HCT116 (cell line): ENCODE measurements around the gene CYB561D1. TPM values are rescaled to one million over a fixed set of nuclear protein-coding genes. Genes with fewer than 3 reads are reported as not detected.

Source experiments
- ATAC-seq: fragments of 200-7000 bp; cut with Tn5 transposase; 2 replicates; pipeline ENCODE4 v1.9.1; 2020; ENCODE audit warnings: mild to moderate bottlenecking, moderate library complexity
- BruUV-seq: library from RNA; stranded (reverse); fragments of 400-500 nt; replicated peaks from 2 replicates; lab custom pipeline; 2021; lab: Mats Ljungman, UMichigan
- CTCF ChIA-PET: fragments of 300-600 bp; sonication (Branson Sonifier 250); formaldehyde crosslinking; loops from one replicate; lab custom pipeline; 2021; ENCODE audit warnings: antibody characterized with exemption; lab: Charles Lee
- POLR2A ChIA-PET: fragments of 300-600, 350-600 bp; sonication (Branson Sonifier 250); formaldehyde crosslinking; loops from one replicate; lab custom pipeline; 2021; ENCODE audit warnings: antibody characterized with exemption; lab: Charles Lee
- RAD21 ChIA-PET, 2 experiments: fragments of 300-600 bp; sonication (Branson Sonifier 250); formaldehyde crosslinking; loops; one replicate each; lab custom pipeline; 2023; ENCODE audit warnings: low total read pairs in 2 of 2; ENCODE audit not compliant: uncharacterized antibody in 2 of 2, unreplicated experiment in 2 of 2, low non-redundant PET in 1 of 2; lab: Charles Lee
- DNase-seq: peaks from one replicate; pipeline ENCODE4 v3.0.0-alpha.2; 2010; ENCODE audit warnings: low read depth, low spot score
- H2AFZ ChIP-seq: fragments of 200-600 bp; shearing (Covaris generic), sonication (generic); 2 replicates; pipeline ENCODE4 v1.6.1; 2017; ENCODE audit warnings: low read depth, mixed run types, mixed read lengths, antibody characterized with exemption, low read length; ENCODE audit not compliant: poor library complexity, severe bottlenecking
- H3K27ac ChIP-seq: 2 replicates; pipeline ENCODE4 v1.5.1; 2012; ENCODE audit warnings: low read depth, low read length
- H3K27me3 ChIP-seq: fragments of 200-600 bp; sonication (generic); 2 replicates; pipeline ENCODE4 v1.6.1; 2016; ENCODE audit warnings: mixed run types, low read length, mixed read lengths; ENCODE audit not compliant: insufficient read depth
- H3K36me3 ChIP-seq, 2 experiments: fragments of 200-500 bp in 1 of 2; fragments of 200-600 bp in 1 of 2; sonication (Bioruptor generic) in 1 of 2; sonication (generic) in 1 of 2; 2 replicates each; pipeline versions ENCODE4 v1.5.1 to v1.6.1; 2014 to 2016; ENCODE audit warnings: low read length in 2 of 2, inconsistent platforms in 1 of 2, mixed read lengths in 1 of 2, mixed run types in 1 of 2; ENCODE audit not compliant: insufficient read depth in 2 of 2, control insufficient read depth in 1 of 2
- H3K4me1 ChIP-seq, 2 experiments: fragments of 200-600 bp in 1 of 2; sonication (generic) in 1 of 2; 2 replicates each; pipeline versions ENCODE4 v1.5.1 to v1.6.1; 2012 to 2017; ENCODE audit warnings: low read length in 2 of 2, inconsistent platforms in 1 of 2, mild to moderate bottlenecking in 1 of 2, mixed read lengths in 1 of 2, mixed run types in 1 of 2, moderate library complexity in 1 of 2; ENCODE audit not compliant: insufficient read depth in 2 of 2, control insufficient read depth in 1 of 2
- H3K4me2 ChIP-seq: fragments of 200-600 bp; sonication (generic); 2 replicates; pipeline ENCODE4 v1.6.1; 2017; ENCODE audit warnings: mixed run types, low read length, mixed read lengths
- H3K4me3 ChIP-seq, 2 experiments: fragments of 200-600 bp in 1 of 2; sonication (generic) in 1 of 2; replicated peaks in 1 of 2; 2 replicates each; pipeline ENCODE4 v1.5.1; 2011 to 2016; ENCODE audit warnings: low read length in 2 of 2, control low read depth in 1 of 2, low read depth in 1 of 2, mild to moderate bottlenecking in 1 of 2, mixed read lengths in 1 of 2, mixed run types in 1 of 2
- H3K79me2 ChIP-seq: fragments of 200-600 bp; sonication (generic); 2 replicates; pipeline ENCODE4 v1.6.1; 2017; ENCODE audit warnings: mild to moderate bottlenecking, mixed run types, low read length, moderate library complexity, mixed read lengths; ENCODE audit not compliant: insufficient read depth
- H3K9ac ChIP-seq: fragments of 200-600 bp; sonication (generic); 2 replicates; pipeline ENCODE4 v1.6.1; 2016; ENCODE audit warnings: low read length, mixed read lengths
- H3K9me2 ChIP-seq: fragments of 200-600 bp; sonication (generic), shearing (Covaris generic); 2 replicates; pipeline ENCODE4 v1.6.1; 2017; ENCODE audit warnings: mixed run types, mild to moderate bottlenecking, moderate library complexity; ENCODE audit not compliant: insufficient read depth
- H3K9me3 ChIP-seq, 2 experiments: fragments of 200-500 bp in 1 of 2; fragments of 200-600 bp in 1 of 2; sonication (Bioruptor generic) in 1 of 2; sonication (generic) in 1 of 2; 2 replicates each; pipeline ENCODE4 v1.6.1; 2014 to 2017; ENCODE audit warnings: low read length in 2 of 2, mixed read lengths in 2 of 2, inconsistent platforms in 1 of 2, low read depth in 1 of 2, mild to moderate bottlenecking in 1 of 2, mixed run types in 1 of 2, moderate library complexity in 1 of 2; ENCODE audit not compliant: control insufficient read depth in 1 of 2, insufficient read depth in 1 of 2
- H4K20me1 ChIP-seq: fragments of 200-600 bp; sonication (generic), shearing (Covaris generic); 2 replicates; pipeline ENCODE4 v1.6.1; 2017; ENCODE audit warnings: mixed run types, mild to moderate bottlenecking, moderate library complexity; ENCODE audit not compliant: insufficient read depth
- CBX3 ChIP-seq: IDR thresholded peaks from 2 replicates; pipeline ENCODE4 v1.6.1; 2012; ENCODE audit warnings: low read depth
- CEBPB ChIP-seq: IDR thresholded peaks from 2 replicates; pipeline ENCODE4 v1.6.1; 2012; ENCODE audit warnings: low read depth
- CTCF ChIP-seq, 3 experiments: fragments of 200-600 bp in 1 of 3; sonication (generic) in 1 of 3; IDR thresholded peaks in 2 of 3; conservative IDR thresholded peaks in 1 of 3; 2 replicates each; pipeline ENCODE4 v1.5.1; 2012 to 2017; ENCODE audit warnings: low read depth in 2 of 3, low read length in 2 of 3, antibody characterized with exemption in 1 of 3, borderline replicate concordance in 1 of 3, control low read depth in 1 of 3, mild to moderate bottlenecking in 1 of 3, mixed read lengths in 1 of 3, mixed run types in 1 of 3, moderate library complexity in 1 of 3; ENCODE audit not compliant: insufficient read depth in 1 of 3
- ELF1 ChIP-seq: IDR thresholded peaks from 2 replicates; pipeline ENCODE4 v1.6.1; 2012; ENCODE audit warnings: low read depth, borderline replicate concordance
- EZH2 ChIP-seq: fragments of 200-600 bp; sonication (generic); IDR thresholded peaks from 2 replicates; pipeline ENCODE4 v1.6.1; 2017; ENCODE audit warnings: antibody characterized with exemption, mixed run types
- EZH2phosphoT487 ChIP-seq: fragments of 200-600 bp; IDR thresholded peaks from 2 replicates; pipeline ENCODE4 v1.6.1; 2018; ENCODE audit warnings: antibody characterized with exemption, borderline replicate concordance
- FOSL1 ChIP-seq: IDR thresholded peaks from 2 replicates; pipeline ENCODE4 v1.6.1; 2012; ENCODE audit warnings: low read depth
- JUND ChIP-seq: IDR thresholded peaks from 2 replicates; pipeline ENCODE4 v1.6.1; 2012
- POLR2A ChIP-seq: IDR thresholded peaks from 2 replicates; pipeline ENCODE4 v1.7.0; 2011; ENCODE audit warnings: borderline replicate concordance; ENCODE audit not compliant: insufficient read depth, insufficient read length; ENCODE audit errors: extremely low read depth
- RAD21 ChIP-seq: IDR thresholded peaks from 2 replicates; pipeline ENCODE4 v1.6.1; 2012; ENCODE audit warnings: low read depth, mild to moderate bottlenecking
- REST ChIP-seq: IDR thresholded peaks from 2 replicates; pipeline ENCODE4 v1.6.1; 2012; ENCODE audit warnings: low read depth
- SIN3A ChIP-seq: IDR thresholded peaks from 2 replicates; pipeline ENCODE4 v1.6.1; 2012; ENCODE audit warnings: low read depth
- TCF7L2 ChIP-seq: IDR thresholded peaks from 2 replicates; pipeline ENCODE4 v1.7.0; 2011; ENCODE audit warnings: borderline replicate concordance, inconsistent platforms; ENCODE audit not compliant: insufficient read depth, insufficient read length; ENCODE audit errors: extremely low read depth
- YY1 ChIP-seq: IDR thresholded peaks from 2 replicates; pipeline ENCODE4 v1.6.1; 2011; ENCODE audit warnings: low read length, low read depth, moderate library complexity, mild to moderate bottlenecking; ENCODE audit not compliant: insufficient replicate concordance; ENCODE audit errors: extremely low read depth
- ZFX ChIP-seq: fragments of 450-650 bp; IDR thresholded peaks from 2 replicates; pipeline ENCODE4 v1.6.1; 2017
- intact Hi-C: fragments of 100-400 bp; cut with micrococcal nuclease; formaldehyde crosslinking; loops from 2 replicates; pipeline ENCODE4 v1.10.0; 2022
- total RNA-seq: library from RNA; stranded (reverse); gene quantifications from one replicate; pipeline ENCODE4 v1.2.1, GENCODE V29; 2021; ENCODE audit not compliant: unreplicated experiment
- TF ChIP-seq, protein P1 (sequence below): IDR thresholded peaks from 2 replicates; pipeline ENCODE4 v1.6.1; 2012

The CYB561D1 gene
- total RNA-seq, 1 experiment from 2014 or later = 5.9 TPM

DNA sequence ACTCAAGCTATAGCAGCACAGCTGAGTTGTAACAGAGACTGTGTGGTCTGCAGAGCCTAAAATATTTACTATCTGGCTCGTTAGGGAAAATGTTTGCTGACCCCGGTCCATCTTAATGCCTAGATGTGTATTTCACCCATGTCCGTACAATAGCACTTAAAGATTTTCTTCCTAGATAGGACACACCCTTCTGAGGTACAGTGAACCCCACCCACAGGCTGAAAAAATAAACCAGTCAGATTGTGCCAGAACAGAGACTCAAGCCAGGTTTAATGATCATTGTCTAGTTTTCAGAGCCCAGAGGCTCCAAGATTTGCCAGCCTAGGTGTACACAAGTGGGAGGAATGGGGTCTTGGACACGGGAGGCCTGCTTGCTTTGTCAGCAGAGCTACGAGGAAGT is 10.0 kb downstream of the CYB561D1 start:
- ChIA-PET RAD21 (no interaction called here), POLR2A (no interaction called here), CTCF (interaction anchor here (0.7 to 2.3 kb wide), 2 partner anchors 10 kb away, joined by 3 to 8 read pairs; partner anchors contain the start of gene CYB561D1)
- ATAC-seq = no peak
- intact Hi-C loops = no loop called here
- no peaks in the 10 kb centered on the region for H3K9me3 ChIP-seq
- no peaks in the 10 kb centered on the region; the same call in 1 of the 2 replicates for H3K9me2 ChIP-seq
- H2AFZ ChIP-seq = no peak overlapping the region
- no peaks in the 10 kb centered on the region for H3K36me3 ChIP-seq
- TF ChIP-seq ZFX (no peak), REST (no peak), CEBPB (no peak), POLR2A (no peak), TCF7L2 (no peak), FOSL1 (no peak), CBX3 (no peak), EZH2phosphoT487 (no peak), ELF1 (no peak), CTCF (IDR thresholded peaks at IDR 0.05 in 2 of 3, conservative IDR thresholded peaks at IDR 0.05 in 1 of 3; ENCODE audit: borderline replicate concordance in 1 of 3, insufficient read depth in 1 of 3, low read depth in 2 of 3, low read length in 2 of 3) (no peak), SIN3A (no peak), YY1 (no peak), JUND (no peak), RAD21 (no peak), EZH2 (no peak)
- TF ChIP-seq, protein P1, sequence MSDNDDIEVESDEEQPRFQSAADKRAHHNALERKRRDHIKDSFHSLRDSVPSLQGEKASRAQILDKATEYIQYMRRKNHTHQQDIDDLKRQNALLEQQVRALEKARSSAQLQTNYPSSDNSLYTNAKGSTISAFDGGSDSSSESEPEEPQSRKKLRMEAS = no peak
- DNase-seq = no peak
- peaks cover 0 to 3% of the 10 kb centered on the region in 2 experiments; a peak in 1 of 4 replicates for H3K4me1 ChIP-seq
- no peak overlapping the region for H3K4me3 ChIP-seq
- H3K79me2 ChIP-seq = no peaks in the 10 kb centered on the region
- no peak overlapping the region for H3K4me2 ChIP-seq
- H3K27ac ChIP-seq = no peak overlapping the region
- no peak overlapping the region for H3K9ac ChIP-seq
- BruUV-seq = no TSS peak
- no peaks in the 10 kb centered on the region; the same call in 1 of the 2 replicates for H3K27me3 ChIP-seq
- no peaks in the 10 kb centered on the region for H4K20me1 ChIP-seq
